C4-2B (cell line): Measurements from ENCODE around the gene MBTPS1.

ENCODE experiments used
- H3K27ac ChIP-seq: fragments of 450-650 bp; 2 replicates; pipeline ENCODE4 v1.5.1; 2017
- ZFX ChIP-seq: fragments of 450-650 bp; IDR thresholded peaks from 2 replicates; pipeline ENCODE4 v1.6.1; 2017
- TF ChIP-seq, protein P1 (sequence below): fragments of 450-650 bp; conservative IDR thresholded peaks from 2 replicates; pipeline ENCODE4 v1.5.1; 2017; ENCODE audit warnings: mild to moderate bottlenecking

MBTPS1 gene

DNA sequence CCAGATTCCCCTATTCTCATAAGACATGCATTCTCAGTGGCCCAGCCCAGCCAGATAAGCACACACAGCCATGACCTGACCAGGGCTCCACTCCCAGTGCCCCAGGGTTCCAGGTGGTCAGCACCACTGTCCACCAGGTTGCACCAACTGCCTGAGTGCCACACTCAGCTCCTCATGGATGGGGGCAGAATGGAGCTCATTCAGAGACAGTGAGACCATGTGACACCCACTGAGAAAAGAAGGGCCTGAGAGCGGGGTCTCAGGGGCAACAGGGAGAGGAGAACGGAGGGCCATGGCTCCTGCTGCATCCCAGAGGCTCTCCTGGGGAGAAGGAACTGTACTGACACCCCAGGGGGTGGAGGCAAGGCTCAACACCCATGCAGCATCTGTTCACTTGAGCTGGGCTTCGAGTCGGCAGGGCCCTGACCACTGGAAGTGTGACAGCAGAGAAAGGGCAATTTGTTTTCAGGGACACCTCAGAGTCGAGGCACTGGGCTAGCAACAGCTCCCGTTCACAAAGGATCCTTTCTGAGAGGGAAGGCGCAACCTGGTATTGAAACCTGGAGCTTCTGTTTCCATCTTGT lies 55.4 kb downstream of the MBTPS1 start:
- no peak overlapping the region for H3K27ac ChIP-seq
- TF ChIP-seq ZFX = no peak
- TF ChIP-seq, protein P1, sequence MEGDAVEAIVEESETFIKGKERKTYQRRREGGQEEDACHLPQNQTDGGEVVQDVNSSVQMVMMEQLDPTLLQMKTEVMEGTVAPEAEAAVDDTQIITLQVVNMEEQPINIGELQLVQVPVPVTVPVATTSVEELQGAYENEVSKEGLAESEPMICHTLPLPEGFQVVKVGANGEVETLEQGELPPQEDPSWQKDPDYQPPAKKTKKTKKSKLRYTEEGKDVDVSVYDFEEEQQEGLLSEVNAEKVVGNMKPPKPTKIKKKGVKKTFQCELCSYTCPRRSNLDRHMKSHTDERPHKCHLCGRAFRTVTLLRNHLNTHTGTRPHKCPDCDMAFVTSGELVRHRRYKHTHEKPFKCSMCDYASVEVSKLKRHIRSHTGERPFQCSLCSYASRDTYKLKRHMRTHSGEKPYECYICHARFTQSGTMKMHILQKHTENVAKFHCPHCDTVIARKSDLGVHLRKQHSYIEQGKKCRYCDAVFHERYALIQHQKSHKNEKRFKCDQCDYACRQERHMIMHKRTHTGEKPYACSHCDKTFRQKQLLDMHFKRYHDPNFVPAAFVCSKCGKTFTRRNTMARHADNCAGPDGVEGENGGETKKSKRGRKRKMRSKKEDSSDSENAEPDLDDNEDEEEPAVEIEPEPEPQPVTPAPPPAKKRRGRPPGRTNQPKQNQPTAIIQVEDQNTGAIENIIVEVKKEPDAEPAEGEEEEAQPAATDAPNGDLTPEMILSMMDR = no peak

DNA sequence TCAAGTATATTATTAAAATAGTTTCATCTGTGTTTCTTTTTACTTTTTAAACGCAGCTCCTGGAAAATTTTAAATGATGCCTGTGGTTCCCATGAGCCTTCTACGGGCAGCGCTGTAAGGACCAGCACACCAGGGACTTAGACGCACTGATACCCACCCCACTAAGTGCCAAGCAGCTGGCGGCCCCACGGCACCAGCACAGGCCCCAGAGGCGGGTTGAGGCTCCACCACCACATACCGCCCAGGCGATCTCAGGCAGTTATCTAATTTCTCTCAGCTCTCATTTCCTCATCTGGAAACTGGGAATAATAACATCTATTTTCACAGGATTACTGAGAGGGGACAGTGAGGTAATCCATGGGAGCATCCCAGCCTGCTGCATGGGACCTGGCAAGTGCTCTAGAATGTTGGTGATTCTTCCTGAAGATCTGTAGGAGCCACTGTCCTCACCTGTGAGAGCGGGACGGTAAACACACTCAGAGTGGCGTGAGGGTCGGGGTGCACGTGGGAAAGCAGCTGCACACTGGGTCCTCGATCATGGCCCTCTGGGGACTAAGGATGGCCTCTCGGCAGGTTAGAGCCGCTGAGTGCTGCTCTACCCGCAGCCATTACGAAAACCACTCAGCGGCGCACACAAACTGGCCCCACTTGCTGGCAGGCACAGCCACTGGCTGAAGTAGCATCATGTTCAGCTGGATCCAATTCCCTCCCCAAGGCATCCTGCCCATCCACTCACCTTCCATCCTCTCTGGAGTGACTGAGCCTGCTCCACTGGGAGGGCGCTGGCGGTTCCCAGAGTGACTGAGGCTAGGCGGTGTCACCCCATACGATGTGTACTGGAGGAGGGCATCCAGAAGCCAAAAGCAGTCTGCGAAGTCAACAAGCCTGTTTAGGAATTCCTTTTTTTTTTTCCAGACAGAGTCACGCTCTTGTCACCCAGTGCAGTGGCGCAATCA lies 56.5 kb downstream of the MBTPS1 start:
- TF ChIP-seq, protein P1 = no peak
- TF ChIP-seq ZFX = no peak
- H3K27ac ChIP-seq = no peak overlapping the region

DNA sequence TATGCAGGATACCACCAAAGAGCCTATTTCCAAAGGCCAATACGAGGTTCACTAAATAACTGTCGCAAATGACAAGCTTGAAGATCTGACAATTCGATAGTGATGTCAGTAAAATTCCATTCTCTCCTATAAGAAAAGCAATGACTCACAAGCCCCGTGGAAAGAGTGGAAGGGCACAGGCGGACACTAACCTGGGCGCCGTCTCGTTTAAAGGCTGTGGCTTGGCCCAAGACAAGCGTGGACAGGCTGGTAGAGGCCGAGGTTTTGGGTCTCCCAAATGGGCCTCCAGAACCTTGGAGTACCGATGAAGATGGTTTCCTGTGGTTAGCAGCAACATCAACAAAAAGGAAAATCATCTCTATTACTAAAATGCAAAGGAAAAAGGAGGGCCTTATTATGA lies 57.6 kb downstream of the MBTPS1 start:
- TF ChIP-seq, protein P1 = no peak
- TF ChIP-seq ZFX = no peak

DNA sequence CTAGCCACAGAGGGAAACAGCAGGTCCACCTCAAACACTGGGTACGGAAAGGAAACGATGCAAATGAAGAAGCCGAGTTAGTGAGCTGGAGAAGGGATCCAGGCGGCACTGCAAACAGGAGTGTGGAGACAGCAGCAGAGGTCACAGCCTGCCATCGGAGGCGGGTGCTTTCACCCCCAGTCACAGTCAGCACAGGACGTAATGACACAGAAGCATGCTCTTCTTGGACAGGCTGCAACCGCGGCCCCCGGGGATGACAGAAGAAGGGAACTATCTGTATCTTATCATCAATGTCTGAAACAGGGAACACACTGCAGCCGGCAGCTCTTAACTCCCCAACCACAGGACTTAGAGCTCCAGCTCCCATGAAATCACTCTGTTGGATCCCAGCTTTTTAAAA lies 58.1 kb downstream of the MBTPS1 start:
- no peak for TF ChIP-seq ZFX
- H3K27ac ChIP-seq = no peak overlapping the region

More for the DNA sequence above, 57.6 kb downstream of the MBTPS1 start:
- H3K27ac ChIP-seq = no peak overlapping the region

DNA sequence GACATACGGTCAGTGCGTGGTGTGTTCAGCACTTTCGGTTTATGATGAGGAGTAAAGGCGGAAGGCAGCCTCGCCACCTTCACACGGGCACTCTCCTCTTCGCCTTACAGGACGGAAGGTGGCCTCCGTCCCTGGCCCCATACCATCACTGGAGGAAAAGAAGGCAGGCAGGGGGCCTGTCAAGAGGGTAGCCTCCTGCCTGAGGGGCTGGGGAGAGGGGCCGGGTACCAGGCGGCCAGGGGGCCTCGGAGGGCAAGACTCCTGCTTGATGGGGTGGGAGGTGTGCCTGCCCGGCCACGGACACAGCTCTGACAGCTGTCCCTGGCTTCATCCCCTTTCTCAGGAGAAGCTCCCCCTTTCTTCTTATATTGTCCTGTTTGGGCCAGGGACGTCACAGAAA lies 58.5 kb downstream of the MBTPS1 start:
- TF ChIP-seq, protein P1 = no peak

DNA sequence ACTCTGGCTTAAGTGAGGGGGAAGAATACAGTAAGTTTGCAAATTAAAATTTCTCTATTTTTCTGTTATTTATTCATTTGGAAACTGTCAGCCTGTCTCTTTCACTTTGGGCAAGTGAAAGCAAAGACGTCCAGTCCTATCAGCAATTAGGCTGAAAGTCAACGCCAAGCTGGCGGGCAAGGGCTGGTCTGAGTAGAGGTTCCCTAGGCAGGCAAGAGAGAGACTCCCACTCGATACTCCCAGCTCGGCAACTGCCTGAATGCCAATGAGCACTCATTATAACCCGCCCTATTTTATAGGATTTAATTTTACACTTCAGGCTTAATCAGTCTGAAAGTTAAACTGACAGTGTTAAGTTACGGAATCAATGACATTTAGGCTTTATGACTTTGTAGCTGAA lies 59.8 kb downstream of the MBTPS1 start:
- TF ChIP-seq, protein P1 = no peak
- TF ChIP-seq ZFX = no peak
- H3K27ac ChIP-seq = no peak overlapping the region

More for the DNA sequence above, 58.5 kb downstream of the MBTPS1 start:
- no peak overlapping the region for H3K27ac ChIP-seq

DNA sequence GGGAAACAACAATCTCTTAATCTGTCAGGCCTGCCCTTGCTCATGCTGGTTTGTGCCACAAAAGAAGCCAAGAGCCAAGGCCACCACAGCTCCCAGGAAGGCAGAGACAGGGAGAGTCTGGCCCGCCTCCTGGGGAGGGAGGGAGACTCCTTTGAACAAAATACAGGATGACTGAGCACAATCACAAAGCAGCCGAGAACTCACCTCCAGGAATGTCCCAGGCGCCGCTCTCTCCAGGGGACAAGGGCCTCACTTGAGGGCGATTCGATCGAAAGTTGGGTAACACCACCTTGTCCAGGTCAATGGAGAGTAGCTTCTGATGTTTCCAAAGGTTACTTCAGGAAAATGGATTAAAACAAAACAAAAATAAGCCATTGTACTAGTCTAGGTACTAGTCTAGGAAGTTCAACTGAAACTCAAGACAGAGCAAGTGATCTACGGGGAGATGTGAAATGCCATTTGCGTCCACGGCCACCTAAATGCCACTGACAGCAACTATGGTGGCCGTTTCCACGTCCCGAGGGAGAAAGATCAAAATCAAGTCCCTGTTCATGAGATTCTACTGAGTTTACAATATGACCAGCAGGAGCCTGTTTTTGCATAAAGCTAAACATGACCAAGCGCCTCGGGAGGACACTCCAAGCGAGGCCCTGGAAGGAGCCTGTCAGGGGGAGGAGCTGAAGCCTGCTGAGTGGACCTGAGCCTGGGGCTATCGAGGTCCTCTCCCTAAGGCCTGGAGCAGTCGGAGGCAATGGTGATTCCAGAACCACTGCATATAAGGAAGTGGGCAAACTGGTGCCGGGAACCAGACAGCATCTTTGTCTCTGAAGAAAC lies 60.7 kb downstream of the MBTPS1 start:
- no peak for TF ChIP-seq ZFX
- TF ChIP-seq, protein P1 = no peak
- H3K27ac ChIP-seq = no peak overlapping the region
